Uterus (tissue), 4 donors: Measurements from ENCODE around the gene LRRN2. TPM values are rescaled to one million over a fixed set of nuclear protein-coding genes. Genes with fewer than 3 reads are reported as not detected.

ENCODE experiments used
- DNase-seq, 2 donors: peaks; one replicate each; pipeline ENCODE4 v3.0.0-alpha.2; 2019 to 2020
- H3K27ac ChIP-seq, 2 donors: fragments of 200-600 bp; sonication (generic); 1 replicate in 1 of 2; 2 replicates in 1 of 2; pipeline ENCODE4 v1.5.1; 2016 to 2018
- H3K27me3 ChIP-seq, 2 donors: fragments of 200-600 bp; sonication (generic); one replicate each; pipeline ENCODE4 v1.5.1; 2018 to 2019; ENCODE audit warnings: control low read depth in 1 of 2
- H3K36me3 ChIP-seq, 2 donors: fragments of 200-600 bp; sonication (generic); one replicate each; pipeline ENCODE4 v1.5.1; 2019; ENCODE audit warnings: control low read depth in 1 of 2
- H3K4me1 ChIP-seq, 2 donors: fragments of 200-600 bp; sonication (generic); one replicate each; pipeline ENCODE4 v1.5.1; 2018 to 2019; ENCODE audit warnings: control low read depth in 1 of 2
- H3K4me3 ChIP-seq, 2 donors: fragments of 200-600 bp; sonication (generic); 1 replicate in 1 of 2; 2 replicates in 1 of 2; pipeline ENCODE4 v1.5.1; 2018 to 2019; ENCODE audit warnings: mild to moderate bottlenecking in 1 of 2
- H3K9me3 ChIP-seq, 2 donors: fragments of 200-600 bp; sonication (generic); one replicate each; pipeline ENCODE4 v1.5.1; 2019; ENCODE audit warnings: control low read depth in 1 of 2
- POLR2A ChIP-seq, 2 donors: fragments of 450-650 bp; IDR thresholded peaks; one replicate each; pipeline ENCODE4 v1.6.1; 2016; ENCODE audit warnings: antibody characterized with exemption in 2 of 2, mild to moderate bottlenecking in 1 of 2, moderate library complexity in 1 of 2
- intact Hi-C: fragments of 100-400 bp; cut with DNase I; formaldehyde crosslinking; loops from one replicate; pipeline ENCODE4 v1.15.1; 2023; ENCODE audit warnings: low total_unique reads
- total RNA-seq, 4 donors: library from RNA; depleted of rRNA in 3 of 4; stranded (reverse); fragments of >200 nt in 3 of 4; gene quantifications; one replicate each; pipeline versions ENCODE4 v1.1.0 to v1.2.4, GENCODE V29; 2014 to 2023
- TF ChIP-seq, protein P1 (sequence below), 4 experiments: fragments of 200-600 bp in 2 of 4; fragments of 450-650 bp in 2 of 4; sonication (generic) in 2 of 4; IDR thresholded peaks; one replicate each; pipeline ENCODE4 v1.5.1; 2016 to 2019; ENCODE audit warnings: antibody characterized with exemption in 4 of 4, mild to moderate bottlenecking in 2 of 4, moderate library complexity in 1 of 4
- donor health status: DM: yes; HTN: yes; CAD: no.

LRRN2 gene
- 1 to 10 TPM; 1.3 to 5.5 (median 3.9) TPM for total RNA-seq

DNA sequence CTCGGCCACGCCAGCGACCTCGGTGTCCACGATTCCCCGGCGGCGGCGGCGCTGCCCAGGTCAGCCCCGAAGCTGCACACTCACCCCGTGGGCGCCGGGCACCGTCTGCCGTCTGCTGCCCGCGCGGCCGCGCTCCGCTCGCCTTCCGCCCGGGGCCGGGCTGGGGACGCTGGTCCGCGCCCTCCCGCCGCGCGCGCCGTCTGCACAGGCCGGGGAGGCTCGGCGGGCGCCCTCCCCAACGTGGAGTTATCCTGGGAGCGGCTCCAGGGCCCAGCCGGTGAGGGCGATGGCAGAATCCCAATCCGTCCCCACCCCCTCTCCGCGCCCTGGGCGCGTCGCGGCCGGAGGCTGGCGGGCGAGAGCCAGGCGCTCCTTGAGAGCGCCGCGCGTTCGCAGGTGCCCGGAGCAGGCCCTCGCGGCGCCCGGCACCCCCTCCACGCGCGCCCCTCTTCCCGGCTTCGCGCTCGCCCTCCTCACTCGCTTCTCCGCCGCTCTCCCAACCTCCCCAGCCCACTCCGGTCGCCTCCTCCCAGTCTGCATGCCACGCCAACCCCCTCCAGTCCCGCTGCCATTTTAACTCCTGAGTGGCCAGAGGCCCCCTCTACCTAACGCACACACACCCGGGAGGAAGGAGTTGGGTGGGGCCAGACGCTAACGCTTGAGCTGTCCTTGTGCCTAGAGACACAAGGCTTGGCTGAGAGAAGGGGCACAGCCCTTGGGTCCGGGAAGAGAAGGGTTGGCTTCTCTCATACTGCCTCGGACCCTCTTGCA, at the start of gene LRRN2:
Gene LRRN2 (minus strand): TSS at position 503 of the 771 bp plus-strand sequence. CDS start 65,746 bp downstream, outside the sequence.
- no peaks in the 10 kb centered on the region for H3K27me3 ChIP-seq
- no peak for TF ChIP-seq POLR2A (IDR thresholded peaks at IDR 0.05)
- TF ChIP-seq, protein P1, sequence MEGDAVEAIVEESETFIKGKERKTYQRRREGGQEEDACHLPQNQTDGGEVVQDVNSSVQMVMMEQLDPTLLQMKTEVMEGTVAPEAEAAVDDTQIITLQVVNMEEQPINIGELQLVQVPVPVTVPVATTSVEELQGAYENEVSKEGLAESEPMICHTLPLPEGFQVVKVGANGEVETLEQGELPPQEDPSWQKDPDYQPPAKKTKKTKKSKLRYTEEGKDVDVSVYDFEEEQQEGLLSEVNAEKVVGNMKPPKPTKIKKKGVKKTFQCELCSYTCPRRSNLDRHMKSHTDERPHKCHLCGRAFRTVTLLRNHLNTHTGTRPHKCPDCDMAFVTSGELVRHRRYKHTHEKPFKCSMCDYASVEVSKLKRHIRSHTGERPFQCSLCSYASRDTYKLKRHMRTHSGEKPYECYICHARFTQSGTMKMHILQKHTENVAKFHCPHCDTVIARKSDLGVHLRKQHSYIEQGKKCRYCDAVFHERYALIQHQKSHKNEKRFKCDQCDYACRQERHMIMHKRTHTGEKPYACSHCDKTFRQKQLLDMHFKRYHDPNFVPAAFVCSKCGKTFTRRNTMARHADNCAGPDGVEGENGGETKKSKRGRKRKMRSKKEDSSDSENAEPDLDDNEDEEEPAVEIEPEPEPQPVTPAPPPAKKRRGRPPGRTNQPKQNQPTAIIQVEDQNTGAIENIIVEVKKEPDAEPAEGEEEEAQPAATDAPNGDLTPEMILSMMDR (IDR thresholded peaks at IDR 0.05), result no peak
- intact Hi-C loops, result no loop called here
- H3K4me1 ChIP-seq, result peaks cover 0 to 5% of the 10 kb centered on the region in 2 donors
- no peaks in the 10 kb centered on the region for H3K36me3 ChIP-seq
- H3K9me3 ChIP-seq, result no peaks in the 10 kb centered on the region
- peak in 1 of 2 donors; percentile 29 for DNase-seq
- H3K4me3 ChIP-seq, result peak within 1 kb of the TSS; percentile 44 to 45
- H3K27ac ChIP-seq, result peak within 1 kb of the TSS; percentile 18 to 49

DNA sequence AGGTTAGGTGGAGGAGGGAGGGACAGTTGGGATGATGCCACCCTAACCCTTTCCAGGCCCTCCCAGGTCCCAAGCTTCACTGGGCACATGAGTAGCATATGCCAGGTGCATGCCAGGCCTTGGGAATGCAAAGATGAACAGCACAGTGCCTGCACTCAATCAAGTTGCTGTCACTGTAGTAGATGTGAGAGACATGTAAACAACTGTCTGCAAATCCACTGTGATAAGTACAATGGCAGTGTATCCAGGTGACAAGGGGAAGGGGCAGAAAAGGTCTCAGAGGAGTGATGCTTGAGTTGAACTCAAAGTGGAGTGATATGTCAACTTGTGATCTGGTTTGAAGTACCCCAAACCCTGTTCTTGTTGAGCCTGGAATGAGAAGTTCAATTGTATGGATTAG, 49.5 kb upstream of the LRRN2 start:
- H3K9me3 ChIP-seq, result peaks cover 0 to 10% of the 10 kb centered on the region in 2 donors
- no peak for TF ChIP-seq POLR2A (IDR thresholded peaks at IDR 0.05)
- TF ChIP-seq, protein P1 (IDR thresholded peaks at IDR 0.05), result no peak
- no peak for DNase-seq

DNA sequence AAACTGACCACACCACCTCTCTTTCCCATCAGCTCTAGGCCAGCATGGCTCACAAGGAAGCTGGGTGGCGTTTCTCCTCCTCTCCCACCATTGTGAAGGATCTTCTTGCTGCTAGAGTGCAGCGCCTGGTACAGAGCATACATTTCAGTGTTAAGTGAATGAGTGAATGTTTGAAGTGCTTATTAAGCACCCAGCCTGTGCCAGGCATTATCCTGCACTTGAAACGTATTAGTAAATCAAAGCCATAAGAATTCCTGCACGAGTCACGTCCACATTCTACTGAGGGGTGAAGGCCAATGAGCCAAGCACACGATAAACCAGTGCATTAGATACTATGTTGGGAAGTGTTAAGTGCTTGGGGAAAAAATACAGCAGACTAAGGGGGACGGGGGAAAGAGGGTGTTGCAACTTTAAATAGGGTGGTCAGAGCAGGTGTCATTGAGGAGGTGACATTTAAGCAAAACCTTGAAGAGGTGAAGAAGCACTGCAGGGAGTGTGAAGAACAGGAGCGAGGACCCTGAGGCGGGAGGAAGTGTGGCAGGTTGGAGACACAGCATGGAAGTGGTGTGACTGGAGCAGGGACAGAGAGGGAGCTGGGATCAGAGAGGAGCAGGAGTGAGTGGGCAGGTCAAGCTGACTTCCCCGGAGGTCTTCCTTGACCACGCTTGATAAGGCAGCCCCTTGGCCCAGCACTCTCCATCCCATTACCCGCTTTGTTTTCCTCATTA, 48.5 kb upstream of the LRRN2 start:
- DNase-seq, result no peak
- H3K36me3 ChIP-seq, result no peaks in the 10 kb centered on the region
- H3K27me3 ChIP-seq, result no peaks in the 10 kb centered on the region
- intact Hi-C loops, result no loop called here
- peaks cover 0 to 10% of the 10 kb centered on the region in 2 donors for H3K9me3 ChIP-seq
- H3K4me1 ChIP-seq, result no peaks in the 10 kb centered on the region
- H3K4me3 ChIP-seq, result no peak overlapping the region
- TF ChIP-seq, protein P1 (IDR thresholded peaks at IDR 0.05), result no peak
- no peak for TF ChIP-seq POLR2A (IDR thresholded peaks at IDR 0.05)
- H3K27ac ChIP-seq, result no peak overlapping the region

More for the DNA sequence above, 49.5 kb upstream of the LRRN2 start:
- no peaks in the 10 kb centered on the region for H3K4me1 ChIP-seq
- no peak overlapping the region for H3K4me3 ChIP-seq
- H3K27me3 ChIP-seq, result no peaks in the 10 kb centered on the region
- intact Hi-C loops, result no loop called here
- H3K36me3 ChIP-seq, result no peaks in the 10 kb centered on the region
- H3K27ac ChIP-seq, result no peak overlapping the region

DNA sequence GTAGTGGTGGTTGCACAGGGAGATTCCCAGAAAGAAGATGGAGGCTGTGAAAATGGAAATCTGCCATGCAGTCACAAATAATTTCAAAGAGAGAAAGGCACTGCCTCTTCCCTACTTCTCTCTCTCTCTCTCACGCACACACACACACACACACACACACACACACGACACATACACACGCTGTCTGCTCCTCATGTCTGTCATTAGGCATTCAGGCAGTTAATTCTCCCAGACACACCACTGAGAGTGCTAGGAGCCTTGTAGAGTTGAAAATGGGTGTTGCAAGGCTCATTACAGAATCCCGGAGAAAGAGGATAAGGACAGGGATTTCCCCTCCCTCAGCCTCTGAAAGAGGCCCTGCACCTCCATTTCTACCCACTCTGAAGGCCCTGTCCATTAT, 47.8 kb upstream of the LRRN2 start:
- TF ChIP-seq POLR2A (IDR thresholded peaks at IDR 0.05), result no peak
- TF ChIP-seq, protein P1 (IDR thresholded peaks at IDR 0.05), result no peak

More for the DNA sequence above, 47.8 kb upstream of the LRRN2 start:
- no peak overlapping the region for H3K4me3 ChIP-seq
- no peaks in the 10 kb centered on the region for H3K36me3 ChIP-seq
- peaks cover 0 to 4% of the 10 kb centered on the region in 2 donors for H3K9me3 ChIP-seq
- intact Hi-C loops, result no loop called here
- H3K27me3 ChIP-seq, result no peaks in the 10 kb centered on the region
- DNase-seq, result no peak
- H3K27ac ChIP-seq, result no peak overlapping the region
- H3K4me1 ChIP-seq, result no peaks in the 10 kb centered on the region
